SK-N-SH treated with all-trans-retinoic acid at 6 μM for 48 hours (cell line): ENCODE measurements around the gene ARHGAP44.

ENCODE experiments used
- BACH2 ChIP-seq: fragments of 250-450 bp; sonication (Bioruptor Pico); IDR thresholded peaks from 2 replicates; pipeline ENCODE4 v1.9.0; 2021; ENCODE audit warnings: mild to moderate bottlenecking, borderline replicate concordance
- GLIS3 ChIP-seq: fragments of 250-450 bp; sonication (Bioruptor Pico); IDR thresholded peaks from 2 replicates; pipeline ENCODE4 v1.5.0; 2020; ENCODE audit warnings: mild to moderate bottlenecking, moderate library complexity
- ISL1 ChIP-seq: fragments of 250-450 bp; sonication (Bioruptor Pico); IDR thresholded peaks from 2 replicates; pipeline ENCODE4 v2.1.2; 2022; ENCODE audit warnings: mild to moderate bottlenecking, moderate library complexity
- PPARA ChIP-seq: fragments of 250-450 bp; sonication (Bioruptor Pico); IDR thresholded peaks from 2 replicates; pipeline ENCODE4 v1.5.0; 2020; ENCODE audit warnings: mild to moderate bottlenecking, borderline replicate concordance
- RARB ChIP-seq: fragments of 250-450 bp; sonication (Bioruptor Pico); IDR thresholded peaks from 2 replicates; pipeline ENCODE4 v1.8.0; 2021; ENCODE audit warnings: mild to moderate bottlenecking, moderate library complexity
- TCF4 ChIP-seq: fragments of 250-450 bp; sonication (Bioruptor Pico); IDR thresholded peaks from 2 replicates; pipeline ENCODE4 v1.8.0; 2021; ENCODE audit warnings: mild to moderate bottlenecking, moderate library complexity, borderline replicate concordance
- TOX ChIP-seq: fragments of 250-450 bp; sonication (Bioruptor Pico); IDR thresholded peaks from 2 replicates; pipeline ENCODE4 v1.8.0; 2021; ENCODE audit warnings: mild to moderate bottlenecking, moderate library complexity, borderline replicate concordance
- ZFP30 ChIP-seq: fragments of 450-650 bp; formaldehyde crosslinking; IDR thresholded peaks from 2 replicates; pipeline ENCODE4 v1.5.0; 2022; ENCODE audit warnings: mild to moderate bottlenecking, moderate library complexity
- ZNF8 ChIP-seq: fragments of 450-650 bp; formaldehyde crosslinking; IDR thresholded peaks from 2 replicates; pipeline ENCODE4 v1.5.0; 2020; ENCODE audit warnings: mild to moderate bottlenecking, moderate library complexity
- TF ChIP-seq, protein P1 (sequence below): fragments of 250-450 bp; sonication (Bioruptor Pico); IDR thresholded peaks from 2 replicates; pipeline ENCODE4 v1.8.0; 2020; ENCODE audit warnings: mild to moderate bottlenecking, moderate library complexity, borderline replicate concordance
- TF ChIP-seq, protein P2 (sequence below): fragments of 250-450 bp; sonication (Bioruptor Pico); IDR thresholded peaks from 2 replicates; pipeline ENCODE4 v1.8.0; 2021; ENCODE audit warnings: low read depth, mild to moderate bottlenecking, moderate library complexity, borderline replicate concordance
- TF ChIP-seq, protein P3 (sequence below): fragments of 250-450 bp; sonication (Bioruptor Pico); IDR thresholded peaks from 2 replicates; pipeline ENCODE4 v1.5.0; 2020; ENCODE audit warnings: mild to moderate bottlenecking, moderate library complexity

DNA sequence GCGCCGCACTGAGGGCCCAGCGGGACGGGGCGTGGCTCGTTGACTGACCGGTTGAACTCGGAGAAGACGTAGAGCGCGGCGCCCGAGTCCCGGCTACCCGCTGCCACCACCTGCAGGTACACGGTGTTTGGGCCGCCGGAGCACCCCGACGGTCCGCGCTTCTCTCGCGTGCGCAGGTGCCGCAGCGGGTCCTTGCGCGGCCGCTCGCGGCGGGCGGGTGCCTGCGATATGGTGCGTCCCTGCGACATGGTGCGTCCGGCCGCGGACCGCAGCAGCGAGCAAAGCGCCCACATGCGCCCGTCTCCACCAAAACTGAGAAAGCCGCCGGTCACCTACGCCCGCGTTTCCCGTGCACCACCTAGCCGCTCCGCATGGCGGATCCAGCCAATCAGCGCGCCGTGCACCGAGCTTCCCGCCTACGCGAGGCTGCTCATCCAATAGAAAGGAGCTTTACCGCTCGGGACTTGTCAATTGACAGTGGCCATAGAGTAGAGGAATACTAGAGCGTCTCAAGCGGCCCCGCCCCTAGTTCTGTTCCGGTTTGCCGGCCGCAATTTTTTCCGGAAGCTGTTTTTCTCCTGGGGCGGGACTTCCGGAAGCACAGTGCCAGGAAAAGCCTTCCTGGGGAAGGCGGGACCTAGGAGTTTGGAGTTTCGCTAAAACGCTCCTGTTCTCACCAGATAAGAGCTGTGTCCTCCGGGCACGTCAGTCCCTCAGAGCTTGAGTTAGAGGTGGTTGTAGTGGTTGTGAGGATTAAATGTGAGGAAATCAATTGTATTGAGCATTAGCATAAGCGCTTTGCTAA, 228.6 kb downstream of the ARHGAP44 start, which contains the start of gene ELAC2:
- no peak for TF ChIP-seq BACH2 (CRISPR knock-in tag)
- TF ChIP-seq ZNF8 (CRISPR knock-in tag) = no peak
- no peak for TF ChIP-seq PPARA (CRISPR knock-in tag)
- no peak for TF ChIP-seq TCF4
- TF ChIP-seq, protein P1, sequence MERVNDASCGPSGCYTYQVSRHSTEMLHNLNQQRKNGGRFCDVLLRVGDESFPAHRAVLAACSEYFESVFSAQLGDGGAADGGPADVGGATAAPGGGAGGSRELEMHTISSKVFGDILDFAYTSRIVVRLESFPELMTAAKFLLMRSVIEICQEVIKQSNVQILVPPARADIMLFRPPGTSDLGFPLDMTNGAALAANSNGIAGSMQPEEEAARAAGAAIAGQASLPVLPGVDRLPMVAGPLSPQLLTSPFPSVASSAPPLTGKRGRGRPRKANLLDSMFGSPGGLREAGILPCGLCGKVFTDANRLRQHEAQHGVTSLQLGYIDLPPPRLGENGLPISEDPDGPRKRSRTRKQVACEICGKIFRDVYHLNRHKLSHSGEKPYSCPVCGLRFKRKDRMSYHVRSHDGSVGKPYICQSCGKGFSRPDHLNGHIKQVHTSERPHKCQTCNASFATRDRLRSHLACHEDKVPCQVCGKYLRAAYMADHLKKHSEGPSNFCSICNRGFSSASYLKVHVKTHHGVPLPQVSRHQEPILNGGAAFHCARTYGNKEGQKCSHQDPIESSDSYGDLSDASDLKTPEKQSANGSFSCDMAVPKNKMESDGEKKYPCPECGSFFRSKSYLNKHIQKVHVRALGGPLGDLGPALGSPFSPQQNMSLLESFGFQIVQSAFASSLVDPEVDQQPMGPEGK (CRISPR knock-in tag) = no peak
- TF ChIP-seq, protein P2, sequence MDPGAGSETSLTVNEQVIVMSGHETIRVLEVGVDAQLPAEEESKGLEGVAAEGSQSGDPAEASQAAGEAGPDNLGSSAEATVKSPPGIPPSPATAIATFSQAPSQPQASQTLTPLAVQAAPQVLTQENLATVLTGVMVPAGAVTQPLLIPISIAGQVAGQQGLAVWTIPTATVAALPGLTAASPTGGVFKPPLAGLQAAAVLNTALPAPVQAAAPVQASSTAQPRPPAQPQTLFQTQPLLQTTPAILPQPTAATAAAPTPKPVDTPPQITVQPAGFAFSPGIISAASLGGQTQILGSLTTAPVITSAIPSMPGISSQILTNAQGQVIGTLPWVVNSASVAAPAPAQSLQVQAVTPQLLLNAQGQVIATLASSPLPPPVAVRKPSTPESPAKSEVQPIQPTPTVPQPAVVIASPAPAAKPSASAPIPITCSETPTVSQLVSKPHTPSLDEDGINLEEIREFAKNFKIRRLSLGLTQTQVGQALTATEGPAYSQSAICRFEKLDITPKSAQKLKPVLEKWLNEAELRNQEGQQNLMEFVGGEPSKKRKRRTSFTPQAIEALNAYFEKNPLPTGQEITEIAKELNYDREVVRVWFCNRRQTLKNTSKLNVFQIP = no peak
- no peak for TF ChIP-seq GLIS3
- TF ChIP-seq RARB (CRISPR knock-in tag) = no peak
- no peak for TF ChIP-seq ZFP30 (CRISPR knock-in tag)
- TF ChIP-seq ISL1 (CRISPR knock-in tag) = no peak
- TF ChIP-seq TOX = no peak
- TF ChIP-seq, protein P3, sequence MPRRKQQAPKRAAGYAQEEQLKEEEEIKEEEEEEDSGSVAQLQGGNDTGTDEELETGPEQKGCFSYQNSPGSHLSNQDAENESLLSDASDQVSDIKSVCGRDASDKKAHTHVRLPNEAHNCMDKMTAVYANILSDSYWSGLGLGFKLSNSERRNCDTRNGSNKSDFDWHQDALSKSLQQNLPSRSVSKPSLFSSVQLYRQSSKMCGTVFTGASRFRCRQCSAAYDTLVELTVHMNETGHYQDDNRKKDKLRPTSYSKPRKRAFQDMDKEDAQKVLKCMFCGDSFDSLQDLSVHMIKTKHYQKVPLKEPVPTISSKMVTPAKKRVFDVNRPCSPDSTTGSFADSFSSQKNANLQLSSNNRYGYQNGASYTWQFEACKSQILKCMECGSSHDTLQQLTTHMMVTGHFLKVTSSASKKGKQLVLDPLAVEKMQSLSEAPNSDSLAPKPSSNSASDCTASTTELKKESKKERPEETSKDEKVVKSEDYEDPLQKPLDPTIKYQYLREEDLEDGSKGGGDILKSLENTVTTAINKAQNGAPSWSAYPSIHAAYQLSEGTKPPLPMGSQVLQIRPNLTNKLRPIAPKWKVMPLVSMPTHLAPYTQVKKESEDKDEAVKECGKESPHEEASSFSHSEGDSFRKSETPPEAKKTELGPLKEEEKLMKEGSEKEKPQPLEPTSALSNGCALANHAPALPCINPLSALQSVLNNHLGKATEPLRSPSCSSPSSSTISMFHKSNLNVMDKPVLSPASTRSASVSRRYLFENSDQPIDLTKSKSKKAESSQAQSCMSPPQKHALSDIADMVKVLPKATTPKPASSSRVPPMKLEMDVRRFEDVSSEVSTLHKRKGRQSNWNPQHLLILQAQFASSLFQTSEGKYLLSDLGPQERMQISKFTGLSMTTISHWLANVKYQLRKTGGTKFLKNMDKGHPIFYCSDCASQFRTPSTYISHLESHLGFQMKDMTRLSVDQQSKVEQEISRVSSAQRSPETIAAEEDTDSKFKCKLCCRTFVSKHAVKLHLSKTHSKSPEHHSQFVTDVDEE (CRISPR knock-in tag) = no peak
